NCI-H2107 (cell line): ENCODE measurements around the gene CBX8.
"Not testable (repeated sequence)": the region's sequence is repeated elsewhere in the genome, so short reads cannot be mapped to it uniquely, and the experiment has no call there.

ENCODE experiments used
- DNase-seq: peaks from one replicate; lab custom pipeline; 2025; lab: John Stamatoyannopoulos, UW

CBX8 gene

GRCh38 chr17:79779084-79779529 lies 17.8 kb downstream of the CBX8 start:
- DNase-seq, result no peak

DNA sequence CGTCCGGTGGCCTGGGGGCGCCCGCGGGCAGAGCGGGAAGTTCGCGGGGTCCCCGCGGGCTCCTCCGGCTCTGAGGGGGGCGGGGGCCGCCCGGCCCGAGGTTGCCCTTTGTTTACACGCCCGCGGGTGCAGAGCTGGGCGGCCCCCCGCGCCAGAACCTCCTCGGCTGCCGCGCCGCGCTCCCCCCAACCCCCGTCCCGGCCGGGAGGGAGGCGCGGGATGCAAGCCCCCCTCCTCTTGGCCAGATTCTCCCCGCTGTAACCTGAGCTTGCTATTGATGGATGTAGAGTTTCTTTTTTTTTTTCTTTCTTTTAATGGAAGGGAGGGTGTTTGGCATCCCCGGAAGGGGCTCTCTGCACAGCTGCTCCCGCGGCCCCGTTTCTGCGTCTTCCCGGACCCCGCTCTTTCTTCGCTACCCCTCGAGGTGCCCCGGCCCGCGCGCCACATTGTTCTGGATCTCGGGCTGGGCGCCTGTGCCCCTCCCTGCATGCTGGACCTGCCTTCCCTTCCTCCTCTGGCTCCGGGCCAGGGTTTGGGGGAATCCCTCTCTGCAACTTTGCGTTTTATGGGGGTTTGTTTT lies 18.3 kb downstream of the CBX8 start:
- DNase-seq, result no peak

- DNase-seq, result peak; percentile 53
Measured at GRCh38 chr17:79777894-79778503, 18.9 kb downstream of the CBX8 start, which contains the start of gene CBX2. Gene CBX2, plus strand, starts transcription at chr17:79778148. Its CDS starts 88 bp downstream, at chr17:79778236.

DNA sequence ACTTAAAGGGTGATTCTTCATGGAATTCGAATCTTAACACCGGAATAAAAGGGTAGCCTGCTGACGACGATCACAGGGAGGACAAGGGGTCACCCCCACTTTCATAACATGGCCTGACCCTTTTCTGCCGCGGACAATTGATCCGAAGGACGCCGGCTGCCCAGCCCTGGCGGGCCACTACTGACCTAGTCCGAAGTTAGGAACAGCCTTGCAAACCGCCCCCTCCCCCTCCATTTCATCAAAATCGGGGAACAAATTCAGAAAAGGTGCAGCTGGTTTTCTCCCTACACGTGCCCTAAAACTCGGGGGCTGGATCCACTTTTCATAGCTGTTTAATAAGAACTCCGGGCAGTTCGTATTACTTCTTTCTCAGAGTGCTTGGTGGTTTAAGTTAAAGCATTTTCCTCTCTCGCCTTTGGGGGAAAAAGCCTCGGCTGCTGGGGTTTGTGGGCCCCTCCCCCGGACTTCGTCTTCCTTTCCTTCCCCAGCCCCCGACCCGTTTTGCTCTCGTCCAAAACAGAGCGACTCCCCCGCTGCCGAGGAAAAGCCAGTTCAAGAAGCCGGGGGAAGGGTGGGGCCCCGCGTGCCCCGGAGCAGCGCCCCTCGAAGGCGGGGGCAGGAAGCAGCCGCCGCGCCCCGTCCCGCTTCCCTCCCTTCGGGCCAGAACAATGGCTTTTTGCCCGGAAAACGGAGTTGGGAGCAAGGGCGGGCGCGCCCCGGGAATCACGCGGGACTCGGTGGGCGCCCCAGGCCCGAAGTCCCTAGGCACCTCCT lies 19.6 kb downstream of the CBX8 start:
- no peak for DNase-seq

DNA sequence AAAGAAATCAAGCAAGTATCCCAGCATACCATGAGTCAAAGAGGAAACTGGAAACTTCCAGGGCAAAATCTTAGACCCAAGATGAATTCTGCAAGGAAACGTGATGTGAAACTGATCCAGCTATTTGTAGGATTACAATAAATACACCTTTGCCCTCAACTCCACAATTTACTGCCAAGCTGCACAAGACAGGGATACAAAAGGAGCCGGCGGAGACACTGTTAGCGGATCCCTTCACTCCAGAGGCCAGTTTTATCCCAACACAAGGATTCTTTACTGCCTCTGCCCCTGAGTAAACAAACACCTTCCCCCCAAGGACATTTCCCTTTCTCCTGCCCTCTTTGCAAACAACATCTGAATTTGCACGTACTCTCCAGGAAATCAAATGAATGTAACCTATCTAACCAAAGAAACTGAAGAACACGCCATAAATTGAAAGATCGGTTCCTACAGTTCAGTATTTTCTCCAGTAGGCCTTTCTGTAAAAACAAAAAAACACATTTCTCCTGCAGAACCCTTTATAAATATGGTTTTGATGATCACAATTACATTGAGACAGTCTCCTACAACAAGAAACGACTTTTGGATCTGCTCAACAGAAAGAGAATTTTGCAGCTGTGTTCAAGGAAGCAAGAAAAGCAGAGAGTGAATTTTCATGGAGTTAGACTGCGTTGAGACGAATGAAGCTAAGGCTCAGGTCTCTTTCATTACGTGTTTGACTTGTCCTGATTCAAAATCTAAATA lies 20.3 kb downstream of the CBX8 start:
- no peak for DNase-seq

GRCh38 chr17:79775632-79776031 lies 21.2 kb downstream of the CBX8 start:
- DNase-seq, result no peak

GRCh38 chr17:79774561-79774975 lies 22.3 kb downstream of the CBX8 start:
- no peak for DNase-seq

GRCh38 chr17:79772726-79773125 lies 24.2 kb downstream of the CBX8 start:
- DNase-seq, result not testable (repeated sequence)

DNA sequence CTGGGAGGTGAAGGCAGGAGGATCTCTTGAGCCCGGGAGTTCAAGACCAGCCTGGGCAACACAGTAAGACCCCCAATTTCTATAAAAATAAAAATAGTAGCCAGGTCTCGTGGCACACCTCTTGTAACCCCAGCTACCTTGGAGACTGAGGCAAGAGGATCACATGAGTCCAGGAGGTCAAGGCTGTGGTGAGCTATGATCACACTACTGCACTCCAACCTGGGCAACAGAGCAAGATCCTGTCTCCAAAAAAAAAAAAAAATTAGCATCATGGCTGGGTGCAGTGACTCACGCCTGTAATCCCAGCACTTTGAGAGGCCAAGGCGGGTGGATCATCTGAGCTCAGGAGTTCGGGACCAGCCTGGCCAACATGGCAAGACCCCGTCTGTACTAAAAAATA lies 25.6 kb downstream of the CBX8 start:
- no peak for DNase-seq

DNA sequence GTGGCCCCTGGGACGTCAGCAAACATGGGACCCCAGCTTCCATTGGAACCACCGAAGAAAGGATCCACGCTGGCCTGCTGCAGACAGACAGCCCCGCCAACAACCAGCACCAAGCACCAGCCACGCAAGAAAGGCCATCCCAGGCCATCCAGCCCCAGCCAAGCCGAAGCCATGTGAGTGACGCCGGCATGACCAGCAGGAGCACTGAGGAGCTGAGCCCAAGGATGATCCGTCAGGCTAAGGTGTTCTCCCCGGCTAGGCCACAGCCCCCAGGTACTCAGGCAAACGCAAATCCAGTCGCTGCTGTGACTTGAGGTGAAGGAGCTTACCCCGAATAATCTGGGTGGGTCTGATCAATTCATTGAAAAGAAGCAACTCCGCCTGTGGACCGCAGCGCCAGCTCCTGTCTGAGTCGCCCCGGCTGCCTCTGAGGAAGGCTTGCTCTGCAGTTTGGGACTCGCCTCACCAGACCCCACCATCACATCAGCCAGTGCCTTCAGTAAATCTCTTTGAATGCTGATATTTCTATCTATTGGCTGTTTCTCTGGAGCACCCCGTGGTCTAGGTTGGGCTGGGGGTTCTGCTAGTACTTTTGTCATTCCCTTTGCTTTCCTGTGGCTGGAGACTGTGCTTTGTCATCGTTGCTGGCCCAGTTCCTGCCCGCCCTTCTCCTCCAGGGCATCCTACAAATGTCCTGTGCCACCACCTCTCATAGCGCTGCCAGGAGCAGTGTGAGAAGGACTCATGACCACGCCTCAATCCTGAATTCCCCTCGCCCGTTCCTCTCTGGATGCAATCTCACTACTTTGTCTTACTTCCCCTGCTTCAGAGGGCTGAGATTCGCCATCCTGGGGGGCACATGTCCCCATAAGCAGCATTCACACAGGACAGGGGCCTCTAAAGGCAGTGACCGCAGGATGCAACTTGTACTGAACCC lies 27.0 kb downstream of the CBX8 start:
- DNase-seq, result no peak

GRCh38 chr17:79765708-79766107 lies 31.2 kb downstream of the CBX8 start:
- no peak for DNase-seq

- DNase-seq, result no peak
Measured at GRCh38 chr17:79761894-79762589, 34.8 kb downstream of the CBX8 start.

DNA sequence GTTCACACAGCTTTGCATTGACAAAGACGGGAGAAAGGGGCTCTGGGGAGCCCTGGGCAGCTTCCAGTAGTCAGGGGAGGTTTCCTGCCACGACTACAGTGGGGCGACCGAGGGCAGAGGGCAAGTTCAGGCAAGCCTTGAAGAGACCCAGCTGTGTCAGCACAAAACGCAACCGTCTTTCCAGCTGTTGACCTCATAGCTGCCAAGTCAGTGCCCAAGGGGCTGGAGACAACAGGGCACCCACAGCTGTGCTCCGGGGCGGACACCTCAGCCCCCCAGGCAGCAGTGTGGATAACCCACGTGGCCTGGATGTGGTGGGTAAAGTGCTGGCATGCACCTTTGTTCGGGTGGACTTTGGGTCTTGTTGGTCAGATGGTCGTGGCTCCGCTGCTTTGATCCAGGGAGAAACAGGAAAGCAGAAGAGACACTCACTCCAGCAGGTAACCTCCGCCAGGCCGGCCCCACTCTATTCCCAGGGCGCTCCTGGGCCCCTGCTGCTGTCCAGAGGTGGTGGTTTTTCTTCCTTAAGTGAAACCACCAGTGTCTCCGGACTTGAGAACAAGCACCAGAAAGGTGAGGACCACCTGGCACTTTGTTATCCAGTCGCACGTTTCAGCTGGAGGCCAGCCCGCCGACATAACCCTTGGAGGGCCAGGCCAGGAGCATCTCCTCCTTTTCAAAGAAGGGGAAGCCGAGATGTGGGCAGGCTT lies 36.5 kb downstream of the CBX8 start:
- DNase-seq, result no peak

DNA sequence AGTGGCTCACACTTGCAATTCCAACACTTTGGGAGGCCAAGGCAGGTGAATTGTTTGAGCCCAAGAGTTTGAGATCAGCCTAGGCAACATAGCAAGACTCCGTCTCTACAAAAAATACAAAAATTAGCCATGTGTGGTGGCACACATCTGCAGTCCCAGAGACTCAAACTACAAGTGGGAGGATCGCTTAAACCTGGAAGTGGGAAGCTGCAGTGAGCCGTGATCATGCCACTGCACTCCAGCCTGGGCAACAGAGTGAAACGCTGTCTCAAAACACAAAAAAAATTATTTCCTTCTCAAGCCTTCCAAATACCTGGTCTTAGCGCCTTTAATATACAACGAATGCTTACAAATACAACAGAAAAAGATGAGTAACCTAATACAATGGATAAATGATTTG lies 38.6 kb downstream of the CBX8 start:
- DNase-seq, result no peak

GRCh38 chr17:79757140-79757745 lies 39.6 kb downstream of the CBX8 start:
- DNase-seq, result no peak

GRCh38 chr17:79755591-79755990 lies 41.3 kb downstream of the CBX8 start:
- no peak for DNase-seq

DNA sequence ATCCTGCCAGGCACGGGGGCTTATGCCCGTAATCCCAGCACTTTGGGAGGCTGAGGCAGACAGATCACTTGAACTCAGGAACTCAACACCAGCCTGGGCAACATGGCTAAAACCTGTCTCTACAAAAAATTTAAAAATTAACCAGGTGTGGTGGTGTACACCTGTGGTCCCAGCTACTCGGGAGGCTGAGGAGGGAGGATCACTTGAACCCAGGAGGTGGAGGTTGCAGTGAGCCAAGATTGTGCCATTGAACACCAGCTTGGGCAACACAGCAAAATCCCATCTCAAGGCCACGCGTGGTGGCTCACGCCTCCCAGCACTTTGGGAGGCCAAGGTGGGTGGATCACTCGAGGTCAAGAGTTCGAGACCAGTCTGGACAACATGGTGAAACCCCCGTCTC lies 42.0 kb downstream of the CBX8 start:
- not testable (repeated sequence) for DNase-seq

DNA sequence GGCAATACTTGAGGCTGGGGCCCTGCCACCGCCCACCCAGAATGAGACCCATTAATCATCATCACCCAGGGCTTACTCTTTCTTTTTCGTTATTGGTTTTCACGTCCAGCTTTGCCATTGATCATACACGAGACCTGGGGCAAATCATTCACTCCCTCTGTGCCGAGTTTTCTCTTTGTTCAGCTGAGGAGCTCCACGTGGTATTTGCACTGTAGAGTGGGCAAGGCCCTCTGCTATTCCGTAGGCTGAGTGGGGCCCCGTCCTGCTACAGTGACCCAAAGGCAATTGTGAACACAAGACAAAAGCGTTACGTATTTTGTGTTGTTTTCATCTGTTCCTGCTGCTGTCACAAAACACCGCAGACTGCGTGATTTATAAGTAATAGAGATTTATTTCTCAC lies 42.5 kb downstream of the CBX8 start:
- no peak for DNase-seq

DNA sequence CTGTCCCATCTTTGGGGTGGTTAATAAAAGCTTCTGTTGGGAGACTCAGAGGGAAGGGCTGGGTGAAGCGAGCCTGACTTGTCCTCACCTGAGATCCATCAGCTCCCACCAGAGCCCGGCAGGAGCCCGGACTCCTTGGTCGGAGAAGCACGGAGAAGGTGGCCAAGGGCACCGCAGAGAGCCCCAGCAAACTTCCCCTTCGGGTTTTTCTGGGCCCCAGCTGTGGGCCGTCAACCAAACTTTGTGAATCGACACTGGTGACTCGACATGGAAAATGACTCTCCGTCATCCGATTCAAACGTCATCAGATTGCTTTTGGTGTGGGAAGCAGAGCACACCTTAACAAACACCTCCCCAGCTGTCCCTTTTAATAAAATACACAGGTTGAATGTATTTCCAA lies 44.7 kb downstream of the CBX8 start:
- no peak for DNase-seq
